NAMALWA (cell line): ENCODE measurements around the gene EDDM3A.

Experiments used
- DNase-seq: peaks from one replicate; pipeline ENCODE4 v3.0.0-alpha.2; 2015; ENCODE audit warnings: low spot score

Gene EDDM3A

DNA sequence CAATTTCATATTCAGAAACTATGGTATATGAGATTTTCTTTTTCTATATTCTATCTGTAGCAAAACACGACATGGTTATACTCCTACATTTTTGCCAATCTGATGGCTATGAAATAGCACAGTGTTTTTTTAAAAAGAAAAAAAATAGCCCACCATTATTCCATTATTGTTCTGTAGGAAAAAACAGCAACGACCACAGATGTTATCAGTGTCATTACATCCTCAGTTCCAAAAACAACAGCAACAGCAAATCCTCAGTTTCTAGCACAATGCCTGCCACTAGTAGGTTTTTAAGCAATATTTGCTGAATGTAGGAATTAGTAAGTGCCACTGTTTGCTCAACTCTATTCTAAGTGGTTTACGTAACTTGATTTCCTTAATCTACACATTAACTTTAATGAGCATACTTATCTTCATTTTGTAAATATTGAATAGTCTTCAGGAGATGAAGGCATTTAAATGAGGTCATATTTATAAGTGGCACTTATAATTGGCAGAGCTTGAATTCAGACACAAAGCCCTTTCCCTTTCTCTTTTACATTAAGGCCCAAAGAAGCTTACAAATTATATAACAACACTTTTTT, 43.6 kb downstream of the EDDM3A start:
- DNase-seq = no peak

DNA sequence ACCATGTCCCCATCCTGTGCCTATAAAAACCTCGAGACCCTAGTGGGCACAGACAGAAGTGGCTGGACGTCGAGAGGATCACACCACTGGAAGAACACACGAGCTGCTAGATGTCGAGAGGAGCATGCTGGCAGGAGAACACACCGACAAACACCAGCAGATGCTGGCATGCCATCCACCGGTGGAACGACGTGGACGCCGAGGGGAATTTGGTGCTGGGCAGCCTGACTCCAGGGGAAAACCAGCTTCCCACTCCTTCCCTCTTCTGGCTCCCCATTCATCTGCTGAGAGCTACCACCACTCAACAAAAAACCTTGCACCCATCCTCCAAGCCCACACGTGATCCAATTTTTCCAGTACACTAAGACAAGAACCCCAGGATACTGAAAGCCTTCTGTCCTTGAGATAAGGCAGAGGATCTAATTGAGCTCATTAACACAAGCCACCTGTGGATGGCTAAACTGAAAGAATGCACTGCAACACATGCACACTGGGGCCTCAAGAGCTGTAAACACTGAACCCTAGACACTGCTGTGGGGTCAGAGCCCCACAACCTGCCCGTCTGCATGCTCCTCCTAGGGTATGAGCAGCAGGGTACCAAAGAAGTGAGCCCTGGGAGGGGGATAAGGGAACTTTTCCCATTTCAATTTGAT, 44.9 kb downstream of the EDDM3A start:
- DNase-seq = no peak

DNA sequence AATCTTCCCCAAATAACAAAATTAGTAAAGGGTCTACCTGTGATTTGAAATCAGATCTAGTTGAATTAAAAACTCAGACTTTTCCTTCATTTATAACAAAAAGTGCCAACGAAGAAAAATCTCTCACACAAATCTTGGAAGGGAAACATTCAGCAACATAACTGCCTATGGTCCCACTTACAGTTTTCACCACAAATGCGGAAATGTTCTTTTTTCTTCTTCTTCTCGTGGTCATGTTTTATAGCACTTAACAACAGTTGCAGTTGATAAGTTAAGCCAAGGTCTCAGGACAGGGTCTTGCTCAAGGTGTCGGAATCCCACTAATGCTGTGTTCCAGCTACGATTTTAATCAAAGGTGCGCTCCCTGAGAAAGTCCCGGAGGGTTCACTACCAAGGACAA, 45.5 kb downstream of the EDDM3A start:
- no peak for DNase-seq

DNA sequence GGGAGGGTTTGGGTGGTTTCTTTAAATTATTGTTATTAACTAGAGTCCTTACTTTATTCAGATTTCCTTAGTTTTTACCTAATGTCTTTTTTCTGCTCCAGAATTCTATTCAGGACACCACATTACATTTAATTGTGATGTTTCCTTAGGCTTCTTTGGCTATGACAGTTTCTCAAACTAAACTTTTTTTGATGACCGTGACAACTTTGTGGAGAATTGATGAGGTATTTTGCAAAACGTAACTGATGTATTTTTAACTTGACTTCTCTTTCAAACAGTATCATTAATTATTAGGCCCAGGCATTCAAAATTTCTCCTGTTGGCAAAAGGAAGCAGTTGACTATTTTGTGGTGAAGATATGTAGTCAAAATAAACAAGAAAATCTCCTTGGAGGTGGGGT, 45.9 kb downstream of the EDDM3A start:
- no peak for DNase-seq

DNA sequence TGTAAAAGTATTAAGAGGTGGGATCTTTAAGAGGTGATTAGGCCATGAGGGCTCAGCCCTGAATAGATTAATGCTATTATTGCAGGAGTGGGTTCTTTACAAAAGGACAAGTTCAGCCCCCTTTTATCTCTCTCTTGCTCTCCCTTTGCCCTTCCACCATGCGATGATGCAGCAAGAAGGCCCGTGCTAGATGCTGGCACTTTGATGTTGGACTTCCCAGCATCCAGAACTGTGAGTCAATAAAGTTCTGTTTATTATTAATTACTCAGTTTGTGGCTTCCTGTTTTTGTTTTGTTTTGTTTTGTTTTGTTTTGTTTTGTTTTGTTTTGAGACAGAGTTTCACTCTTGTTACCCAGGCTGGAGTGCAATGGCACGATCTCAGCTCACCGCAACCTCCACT, 46.9 kb downstream of the EDDM3A start:
- no peak for DNase-seq

DNA sequence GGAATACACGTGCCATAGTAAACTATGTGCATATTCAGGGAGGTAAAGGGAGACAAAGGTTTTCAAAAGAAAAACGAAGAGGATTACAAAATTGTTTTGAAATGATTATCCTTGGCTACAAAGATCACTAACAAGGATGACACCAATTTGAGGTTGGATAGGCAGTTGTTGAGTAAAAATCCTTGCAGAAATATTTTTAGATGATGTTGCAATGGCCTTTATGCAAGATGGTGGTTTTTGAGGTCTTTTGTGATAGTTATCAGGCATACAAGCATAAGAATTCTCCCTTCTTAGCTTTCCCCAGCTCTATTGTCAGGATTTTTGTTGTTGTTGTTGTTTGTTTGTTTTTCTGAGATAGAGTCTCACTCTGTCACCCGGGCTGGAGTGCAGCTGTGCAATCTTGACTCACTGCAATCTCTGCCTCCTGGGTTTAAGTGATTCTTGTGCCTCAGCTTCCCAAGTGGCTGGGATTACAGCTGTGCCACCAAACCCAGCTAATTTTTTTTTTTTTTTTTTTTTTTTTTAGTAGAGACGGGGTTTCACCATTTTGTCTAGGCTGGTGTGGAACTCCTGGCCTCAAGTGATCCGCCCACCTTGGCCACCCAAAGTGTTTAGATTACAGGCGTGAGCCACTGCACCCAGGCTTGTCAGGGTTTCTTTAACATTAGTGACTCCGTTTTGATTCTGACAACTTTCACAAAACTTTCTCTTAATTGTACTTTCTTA, 49.1 kb downstream of the EDDM3A start:
- DNase-seq = no peak

DNA sequence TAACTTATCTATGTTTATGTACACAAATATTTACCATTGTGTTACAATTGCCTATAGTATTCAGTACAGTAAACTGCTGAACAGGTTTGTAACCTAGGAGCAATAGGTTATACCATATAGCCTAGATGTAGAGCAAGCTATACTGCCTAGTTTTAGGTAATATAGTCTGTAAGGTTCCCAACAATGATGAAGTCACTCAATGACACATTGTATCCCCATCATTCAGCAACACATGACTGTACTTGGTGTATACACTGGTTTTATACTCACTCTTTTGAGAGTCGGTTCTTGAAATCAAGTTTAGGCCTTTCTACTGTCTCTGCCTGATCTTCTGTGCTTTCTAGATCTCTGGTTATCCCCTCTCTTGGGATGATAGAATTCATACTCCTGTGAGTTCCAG, 51.5 kb downstream of the EDDM3A start:
- DNase-seq = no peak
